ENCODE results near the gene FHOD3. TPM values are rescaled to one million over a fixed set of nuclear protein-coding genes. Genes with fewer than 3 reads are reported as not detected.

The FHOD3 gene
- total RNA-seq, 4 donors from 2014 or later = 3.5 to 40.0 (median 14.5) TPM

DNA sequence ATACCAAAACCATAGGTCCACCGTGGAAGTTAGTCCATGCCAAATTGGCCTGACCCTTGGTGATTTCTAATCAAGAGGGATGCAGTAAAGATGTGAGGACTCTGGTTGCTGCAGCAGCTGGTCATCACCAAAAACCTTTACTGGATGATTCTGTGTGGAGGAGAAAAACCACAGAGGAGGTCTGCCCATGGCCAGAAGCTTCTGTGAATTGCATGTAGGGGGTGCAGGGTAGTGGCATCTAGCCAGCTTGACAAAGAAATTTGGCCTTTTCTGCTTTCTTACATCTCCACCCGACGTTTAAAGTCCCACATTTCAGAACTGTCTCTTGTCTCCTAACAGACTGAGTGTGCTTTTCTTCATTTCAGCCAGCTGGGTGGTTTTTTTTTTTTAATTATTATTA, 351.3 kb downstream of the FHOD3 start:
- no peak overlapping the region for H3K4me3 ChIP-seq
- no peaks in the 10 kb centered on the region for H3K36me3 ChIP-seq
- no peak for DNase-seq
- H3K27ac ChIP-seq = no peak overlapping the region
- TF ChIP-seq EP300 (IDR thresholded peaks at IDR 0.05; ENCODE audit: low read depth) (no peak), POLR2AphosphoS5 (IDR thresholded peaks at IDR 0.05) (no peak)
- no peaks in the 10 kb centered on the region for H3K27me3 ChIP-seq
- H3K4me1 ChIP-seq = no peaks in the 10 kb centered on the region
- in situ Hi-C loops (cut with MboI; ENCODE audit: low pct_ligation_motif_present in 1 of 4, low pct_unique_long_range_greater_than_20kb in 1 of 4, low sequenced_read_pairs in 3 of 4) = no loop called here
- 67 to 90% methylated on average over 2 to 3 of the region's 3 CpGs for WGBS, 2 donors (ENCODE audit: low coverage in 1 of 2)
- no peaks in the 10 kb centered on the region for H3K9me3 ChIP-seq
- intact Hi-C loops (cut with DNase I; ENCODE audit: low total_unique reads) = no loop called here

DNA sequence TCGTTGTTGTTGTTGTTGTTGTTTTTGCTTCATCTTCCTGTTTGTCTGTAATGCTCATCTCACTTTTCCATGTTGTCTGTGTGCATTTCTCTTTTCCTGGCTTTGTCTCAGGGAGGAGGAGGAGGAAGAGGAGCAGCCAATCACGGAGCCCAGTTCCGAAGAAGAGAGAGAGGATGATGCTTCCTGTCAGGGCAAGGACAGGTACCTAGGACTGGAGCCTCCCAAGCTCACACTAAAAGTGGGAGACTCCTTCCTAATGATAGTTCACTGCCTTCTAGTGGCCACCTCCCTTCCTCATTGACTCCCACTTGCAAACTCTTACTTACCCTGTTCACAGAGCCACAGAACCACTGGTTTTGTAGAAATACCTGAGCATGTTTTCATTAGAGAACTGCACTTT, 351.7 kb downstream of the FHOD3 start:
- Histone ChIP-seq H3K4me3 (no peak overlapping the region), H3K36me3 (no peaks in the 10 kb centered on the region), H3K9me3 (no peaks in the 10 kb centered on the region), H3K27me3 (no peaks in the 10 kb centered on the region), H3K27ac (no peak overlapping the region), H3K4me1 (no peaks in the 10 kb centered on the region)
- intact Hi-C loops (cut with DNase I; ENCODE audit: low total_unique reads) (no loop called here), in situ Hi-C loops (cut with MboI; ENCODE audit: low pct_ligation_motif_present in 1 of 4, low pct_unique_long_range_greater_than_20kb in 1 of 4, low sequenced_read_pairs in 3 of 4) (no loop called here)
- WGBS, 2 donors (ENCODE audit: low coverage in 1 of 2) = 60 to 89% methylated on average over 1 to 3 of the region's 3 CpGs
- DNase-seq = no peak
- TF ChIP-seq POLR2AphosphoS5 (IDR thresholded peaks at IDR 0.05) (no peak), EP300 (IDR thresholded peaks at IDR 0.05; ENCODE audit: low read depth) (no peak), POLR2A (IDR thresholded peaks at IDR 0.05) (no peak)
- TF ChIP-seq, protein P1, sequence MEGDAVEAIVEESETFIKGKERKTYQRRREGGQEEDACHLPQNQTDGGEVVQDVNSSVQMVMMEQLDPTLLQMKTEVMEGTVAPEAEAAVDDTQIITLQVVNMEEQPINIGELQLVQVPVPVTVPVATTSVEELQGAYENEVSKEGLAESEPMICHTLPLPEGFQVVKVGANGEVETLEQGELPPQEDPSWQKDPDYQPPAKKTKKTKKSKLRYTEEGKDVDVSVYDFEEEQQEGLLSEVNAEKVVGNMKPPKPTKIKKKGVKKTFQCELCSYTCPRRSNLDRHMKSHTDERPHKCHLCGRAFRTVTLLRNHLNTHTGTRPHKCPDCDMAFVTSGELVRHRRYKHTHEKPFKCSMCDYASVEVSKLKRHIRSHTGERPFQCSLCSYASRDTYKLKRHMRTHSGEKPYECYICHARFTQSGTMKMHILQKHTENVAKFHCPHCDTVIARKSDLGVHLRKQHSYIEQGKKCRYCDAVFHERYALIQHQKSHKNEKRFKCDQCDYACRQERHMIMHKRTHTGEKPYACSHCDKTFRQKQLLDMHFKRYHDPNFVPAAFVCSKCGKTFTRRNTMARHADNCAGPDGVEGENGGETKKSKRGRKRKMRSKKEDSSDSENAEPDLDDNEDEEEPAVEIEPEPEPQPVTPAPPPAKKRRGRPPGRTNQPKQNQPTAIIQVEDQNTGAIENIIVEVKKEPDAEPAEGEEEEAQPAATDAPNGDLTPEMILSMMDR (IDR thresholded peaks at IDR 0.05) = no peak

DNA sequence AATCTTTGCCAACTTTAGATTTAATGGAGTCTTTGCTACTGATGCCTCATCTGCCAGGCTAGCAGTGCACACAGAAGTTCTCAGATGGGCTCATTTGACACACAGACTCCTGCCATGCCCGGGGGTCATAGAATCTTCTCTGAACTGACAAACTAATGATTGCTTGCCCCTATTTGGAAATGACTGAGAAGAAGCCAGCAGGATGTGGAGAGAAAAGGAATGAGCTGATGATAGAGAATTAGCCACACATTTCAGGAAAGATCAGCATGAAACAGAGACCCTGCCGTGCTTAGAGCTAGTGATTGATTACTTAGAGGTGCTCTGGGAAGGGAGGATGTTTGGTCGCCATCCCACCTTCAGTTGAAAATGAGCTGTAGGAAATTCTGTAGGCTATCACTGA, 352.8 kb downstream of the FHOD3 start:
- 79 to 93% methylated on average over 2 to 3 of the region's 3 CpGs for WGBS, 2 donors (ENCODE audit: low coverage in 1 of 2)
- in situ Hi-C loops (cut with MboI; ENCODE audit: low pct_ligation_motif_present in 1 of 4, low pct_unique_long_range_greater_than_20kb in 1 of 4, low sequenced_read_pairs in 3 of 4) = no loop called here
- H3K9me3 ChIP-seq = no peaks in the 10 kb centered on the region
- no peak overlapping the region for H3K4me3 ChIP-seq
- intact Hi-C loops (cut with DNase I; ENCODE audit: low total_unique reads) = no loop called here
- H3K27ac ChIP-seq = no peak overlapping the region
- no peaks in the 10 kb centered on the region for H3K36me3 ChIP-seq
- no peaks in the 10 kb centered on the region for H3K27me3 ChIP-seq
- TF ChIP-seq POLR2A (IDR thresholded peaks at IDR 0.05) (no peak), EP300 (IDR thresholded peaks at IDR 0.05; ENCODE audit: low read depth) (no peak)
- H3K4me1 ChIP-seq = no peaks in the 10 kb centered on the region
- no peak for DNase-seq

DNA sequence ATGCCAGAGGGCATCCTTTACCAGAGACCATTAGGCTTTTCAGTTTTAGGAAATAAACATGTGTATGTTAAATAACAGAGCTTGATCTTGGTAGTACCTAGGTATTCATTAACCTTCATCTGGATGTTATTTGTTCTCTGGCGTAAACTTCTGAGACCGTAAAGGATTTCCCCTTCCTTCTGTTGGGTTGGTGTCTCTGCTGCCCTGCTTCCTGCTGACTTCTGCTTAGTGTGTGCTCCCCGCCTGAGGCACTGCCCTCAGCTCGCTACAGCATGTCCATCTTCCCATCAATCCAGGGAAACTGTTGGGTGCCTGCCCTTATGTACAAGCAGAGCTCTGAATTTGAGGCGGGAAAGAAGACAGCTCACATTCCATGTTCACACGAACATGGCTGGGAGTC, 353.4 kb downstream of the FHOD3 start:
- DNase-seq = no peak
- H3K27me3 ChIP-seq = no peaks in the 10 kb centered on the region
- 48 to 86% methylated on average over 2 to 6 of the region's 6 CpGs for WGBS, 2 donors (ENCODE audit: low coverage in 1 of 2)
- H3K9me3 ChIP-seq = no peaks in the 10 kb centered on the region
- H3K27ac ChIP-seq = no peak overlapping the region
- no peaks in the 10 kb centered on the region for H3K4me1 ChIP-seq
- no peaks in the 10 kb centered on the region for H3K36me3 ChIP-seq
- intact Hi-C loops (cut with DNase I; ENCODE audit: low total_unique reads) (no loop called here), in situ Hi-C loops (cut with MboI; ENCODE audit: low pct_ligation_motif_present in 1 of 4, low pct_unique_long_range_greater_than_20kb in 1 of 4, low sequenced_read_pairs in 3 of 4) (no loop called here)
- H3K4me3 ChIP-seq = no peak overlapping the region
- TF ChIP-seq, protein P1 (IDR thresholded peaks at IDR 0.05) = no peak
- TF ChIP-seq EP300 (IDR thresholded peaks at IDR 0.05; ENCODE audit: low read depth) (no peak), POLR2A (IDR thresholded peaks at IDR 0.05) (no peak), POLR2AphosphoS5 (IDR thresholded peaks at IDR 0.05) (no peak)

DNA sequence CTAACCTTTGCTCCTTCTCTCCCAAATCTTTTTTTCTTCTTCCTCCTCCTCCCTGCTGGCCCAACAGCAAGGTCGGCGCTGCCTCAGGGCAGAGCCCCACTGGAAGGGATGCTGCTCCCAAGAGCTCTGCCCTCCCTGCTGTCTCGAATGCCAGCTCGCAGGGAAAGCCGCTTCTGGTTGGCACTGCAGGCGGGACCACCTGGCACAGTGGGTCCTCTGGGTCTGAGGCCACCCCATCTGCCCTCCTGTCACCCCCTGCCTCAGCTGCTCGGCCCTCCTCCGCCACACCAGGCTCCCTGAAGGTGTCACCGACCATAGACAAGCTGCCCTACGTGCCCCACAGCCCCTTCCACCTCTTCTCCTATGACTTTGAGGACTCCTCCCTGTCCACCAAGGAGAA, 355.0 kb downstream of the FHOD3 start:
- TF ChIP-seq, protein P1 (IDR thresholded peaks at IDR 0.05) = no peak
- no peak for TF ChIP-seq POLR2AphosphoS5 (IDR thresholded peaks at IDR 0.05)
- TF ChIP-seq EP300 (IDR thresholded peaks at IDR 0.05; ENCODE audit: low read depth) = no peak
- TF ChIP-seq POLR2A (IDR thresholded peaks at IDR 0.05) = no peak
- Histone ChIP-seq H3K4me1 (no peaks in the 10 kb centered on the region), H3K9me3 (no peaks in the 10 kb centered on the region), H3K36me3 (no peaks in the 10 kb centered on the region), H3K27me3 (no peaks in the 10 kb centered on the region), H3K4me3 (no peak overlapping the region), H3K27ac (no peak overlapping the region)
- in situ Hi-C loops (cut with MboI; ENCODE audit: low pct_ligation_motif_present in 1 of 4, low pct_unique_long_range_greater_than_20kb in 1 of 4, low sequenced_read_pairs in 3 of 4) = no loop called here
- intact Hi-C loops (cut with DNase I; ENCODE audit: low total_unique reads) = no loop called here
- no peak for DNase-seq
- 88 to 91% methylated on average over 8 to 10 of the region's 10 CpGs for WGBS, 2 donors (ENCODE audit: low coverage in 1 of 2)
